Skin of body (tissue), 2 donors: Measurements from ENCODE around the gene OR10V1. TPM values are rescaled to one million over a fixed set of nuclear protein-coding genes. Genes with fewer than 3 reads are reported as not detected.
A peak's percentile ranks its signal among the peaks of the same experiment; 100 is the strongest.

Experiments used
- DNase-seq: peaks from one replicate; lab custom pipeline; 2025; lab: John Stamatoyannopoulos, UW
- total RNA-seq: library from RNA; depleted of rRNA; stranded (reverse); fragments of >200 nt; gene quantifications from one replicate; pipeline ENCODE4 v1.2.3, GENCODE V29; 2014

Gene OR10V1, protein sequence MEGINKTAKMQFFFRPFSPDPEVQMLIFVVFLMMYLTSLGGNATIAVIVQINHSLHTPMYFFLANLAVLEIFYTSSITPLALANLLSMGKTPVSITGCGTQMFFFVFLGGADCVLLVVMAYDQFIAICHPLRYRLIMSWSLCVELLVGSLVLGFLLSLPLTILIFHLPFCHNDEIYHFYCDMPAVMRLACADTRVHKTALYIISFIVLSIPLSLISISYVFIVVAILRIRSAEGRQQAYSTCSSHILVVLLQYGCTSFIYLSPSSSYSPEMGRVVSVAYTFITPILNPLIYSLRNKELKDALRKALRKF
- total RNA-seq = not detected

DNA sequence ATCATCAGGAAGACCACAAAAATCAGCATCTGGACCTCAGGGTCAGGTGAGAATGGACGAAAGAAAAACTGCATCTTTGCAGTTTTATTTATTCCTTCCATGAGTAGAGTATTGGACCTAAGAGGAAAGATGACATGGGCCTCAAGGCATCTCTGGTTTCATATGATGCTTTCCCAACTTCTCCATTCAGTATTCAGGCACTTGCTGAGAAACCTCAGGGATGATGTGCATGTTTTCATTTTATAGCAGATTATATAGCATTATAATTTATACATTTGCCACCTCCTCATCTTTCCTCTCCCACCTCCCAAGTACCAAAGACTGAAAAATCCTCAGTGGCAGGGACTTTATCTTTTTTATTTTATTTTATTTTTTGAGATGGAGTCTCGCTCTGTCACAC, at the start of gene OR10V1:
Gene OR10V1, minus strand, starts transcription at position 101 of the 400 bp plus-strand sequence. Its CDS starts 0 bp downstream, at position 101.
- DNase-seq = no peak

DNA sequence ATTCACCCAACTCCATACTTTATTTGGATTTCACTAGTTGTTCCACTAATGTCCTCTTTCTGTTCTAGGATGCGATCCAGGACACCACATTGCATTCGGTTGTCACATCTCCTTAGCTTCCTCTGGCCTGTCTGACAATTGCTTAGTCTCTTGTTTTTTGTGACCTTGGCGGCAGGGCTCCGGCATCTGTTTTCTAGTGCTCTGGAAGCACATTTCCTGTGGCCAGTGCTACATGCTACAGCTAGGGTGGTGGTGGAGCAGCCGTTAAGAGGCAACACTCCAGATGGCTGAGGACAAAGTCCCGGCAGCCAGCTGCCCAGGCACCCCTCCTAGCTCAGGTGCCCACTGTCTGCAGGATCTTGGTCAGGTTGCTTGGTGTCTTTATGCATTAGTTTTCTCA, 48.3 kb upstream of the OR10V1 start:
- no peak for DNase-seq

DNA sequence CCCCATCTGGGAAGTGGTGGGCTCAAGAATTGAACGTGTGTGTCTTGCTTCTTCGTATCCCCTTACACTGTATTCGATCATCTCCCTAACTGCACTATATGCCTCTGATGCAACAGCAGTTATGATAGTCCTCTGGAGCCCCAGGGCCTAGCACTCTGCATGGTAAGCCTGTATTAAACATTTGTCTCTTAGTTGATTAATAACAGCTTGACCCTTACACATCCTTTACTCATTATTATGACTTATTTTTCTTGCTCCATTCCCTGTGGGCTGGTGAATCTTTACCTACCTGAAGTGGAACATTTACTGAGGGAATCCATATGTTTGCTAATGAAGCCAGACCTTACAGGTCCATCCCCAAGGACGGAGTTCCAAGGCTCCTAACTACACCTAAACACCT, 47.1 kb upstream of the OR10V1 start:
- no peak for DNase-seq

DNA sequence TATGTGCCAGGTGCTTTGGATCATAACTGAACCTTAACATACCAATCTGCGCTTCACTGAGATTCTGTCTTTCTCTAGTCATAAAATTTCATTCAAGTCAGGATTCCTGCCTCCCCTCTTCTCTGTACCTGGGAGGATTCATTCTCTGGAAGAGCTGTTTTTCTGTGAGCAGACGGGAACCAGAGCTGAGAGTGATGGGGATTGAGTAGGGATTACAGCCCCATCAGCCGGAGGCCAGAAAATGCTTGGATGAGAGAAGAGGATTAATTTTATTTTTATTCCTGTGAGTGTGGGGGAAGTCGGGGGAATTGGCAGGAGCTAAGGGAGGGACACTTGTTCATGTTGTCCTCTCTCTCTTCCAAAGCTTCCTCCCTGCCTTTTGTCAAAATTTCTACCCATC, 46.3 kb upstream of the OR10V1 start:
- no peak for DNase-seq

DNA sequence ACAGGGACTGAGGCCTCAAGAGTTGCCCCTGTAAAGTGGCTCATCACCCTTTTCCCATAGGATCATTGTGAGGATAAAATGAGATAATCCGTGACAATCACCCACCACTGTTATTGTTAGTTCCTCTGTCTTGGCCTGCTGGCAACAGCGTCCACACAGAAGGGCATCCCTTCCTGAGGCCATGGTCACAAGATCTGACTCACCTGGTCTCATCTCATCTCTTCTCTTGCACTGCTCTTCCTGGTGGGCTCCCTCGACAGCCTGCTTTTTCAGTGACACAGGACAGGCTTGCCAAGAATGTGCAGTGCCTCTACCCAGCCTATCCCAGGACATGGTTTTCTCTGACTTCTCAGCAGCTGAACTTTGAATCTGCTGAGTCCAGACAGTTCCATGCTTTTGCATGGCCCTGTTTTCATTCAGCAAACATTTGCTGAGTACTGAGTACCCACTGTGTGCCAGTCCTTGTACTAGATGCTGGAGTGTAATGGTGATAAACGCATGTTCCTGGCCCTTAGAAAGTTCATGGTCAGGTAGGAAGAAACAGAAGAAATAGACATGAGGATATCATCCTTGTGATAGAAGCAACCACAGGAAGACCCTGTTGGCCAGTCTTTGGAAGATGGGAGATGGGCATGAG, 44.9 kb upstream of the OR10V1 start:
- no peak for DNase-seq

DNA sequence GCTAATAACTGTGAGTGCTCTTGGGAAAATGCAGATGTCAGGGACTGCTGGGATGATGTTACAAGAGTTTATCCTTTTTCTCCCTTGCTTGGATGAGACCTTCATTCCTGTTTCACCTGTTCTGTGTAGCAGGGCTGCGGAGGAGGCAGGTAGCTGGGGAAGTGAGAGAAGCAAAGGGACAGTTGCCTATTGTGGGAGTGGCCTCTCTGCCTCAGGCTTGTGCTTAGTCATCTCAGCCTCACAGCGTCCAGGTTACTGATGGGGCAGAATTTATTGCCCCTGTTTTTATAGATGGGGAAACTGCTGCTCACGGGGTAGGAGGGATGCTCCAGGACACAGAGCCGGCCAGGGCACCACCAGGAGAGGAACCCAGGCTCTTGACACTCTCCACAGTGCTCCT, 43.2 kb upstream of the OR10V1 start:
- DNase-seq = no peak

DNA sequence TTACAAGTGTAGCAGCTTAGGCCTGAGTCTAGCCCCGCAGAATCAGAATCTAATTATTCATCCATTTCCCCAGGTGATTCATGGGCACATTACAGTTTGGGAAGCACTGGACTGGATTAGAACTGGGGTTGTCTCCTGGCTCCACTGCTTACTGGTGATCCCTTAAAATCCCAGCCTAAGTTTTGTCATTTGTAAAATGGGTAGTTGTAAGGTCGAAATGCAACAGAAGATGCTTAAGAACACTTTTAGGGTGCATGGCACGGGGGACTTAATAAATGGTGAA, 42.9 kb upstream of the OR10V1 start:
- no peak for DNase-seq

DNA sequence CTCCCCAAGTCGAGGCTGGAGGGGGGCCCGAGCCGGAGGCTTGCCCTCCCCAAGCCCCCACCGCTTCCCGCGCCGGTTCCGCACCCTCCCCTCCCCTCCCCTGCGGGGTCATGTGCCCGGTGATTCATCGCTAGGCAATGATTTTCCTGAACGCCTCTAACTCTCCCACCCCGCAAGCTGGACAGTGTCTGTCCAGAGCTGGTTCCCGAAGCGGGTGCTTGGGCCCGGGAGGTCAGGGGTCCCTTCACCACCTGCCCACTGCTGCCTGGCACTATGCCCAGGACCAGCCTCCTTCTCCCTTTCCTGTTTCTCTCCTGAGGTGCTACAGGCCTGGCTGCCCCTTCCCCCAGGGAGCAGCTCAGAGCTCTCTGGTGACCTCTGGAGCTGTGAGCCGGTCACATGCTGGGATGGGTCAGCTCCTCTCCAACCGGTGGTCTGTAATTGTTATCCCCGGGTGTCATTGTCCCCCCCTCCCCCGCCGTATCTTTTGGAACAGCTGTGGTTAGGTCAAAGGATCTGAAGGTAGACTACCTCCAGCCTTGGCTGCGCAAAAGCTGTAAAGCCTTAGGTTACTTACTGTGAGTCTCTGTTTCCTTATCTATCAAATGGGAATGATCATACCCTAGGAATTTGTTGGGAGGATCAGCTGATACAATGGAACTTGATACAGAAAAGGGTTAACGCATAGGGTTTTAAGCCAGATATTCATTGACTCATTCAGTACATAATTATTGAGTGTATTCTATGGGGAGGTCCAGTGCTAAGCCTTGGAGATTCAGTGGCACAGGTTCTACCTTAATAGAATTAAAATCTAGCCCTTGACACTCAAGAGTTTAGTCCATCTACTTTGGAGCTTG, 42.3 kb upstream of the OR10V1 start:
- DNase-seq = no peak

DNA sequence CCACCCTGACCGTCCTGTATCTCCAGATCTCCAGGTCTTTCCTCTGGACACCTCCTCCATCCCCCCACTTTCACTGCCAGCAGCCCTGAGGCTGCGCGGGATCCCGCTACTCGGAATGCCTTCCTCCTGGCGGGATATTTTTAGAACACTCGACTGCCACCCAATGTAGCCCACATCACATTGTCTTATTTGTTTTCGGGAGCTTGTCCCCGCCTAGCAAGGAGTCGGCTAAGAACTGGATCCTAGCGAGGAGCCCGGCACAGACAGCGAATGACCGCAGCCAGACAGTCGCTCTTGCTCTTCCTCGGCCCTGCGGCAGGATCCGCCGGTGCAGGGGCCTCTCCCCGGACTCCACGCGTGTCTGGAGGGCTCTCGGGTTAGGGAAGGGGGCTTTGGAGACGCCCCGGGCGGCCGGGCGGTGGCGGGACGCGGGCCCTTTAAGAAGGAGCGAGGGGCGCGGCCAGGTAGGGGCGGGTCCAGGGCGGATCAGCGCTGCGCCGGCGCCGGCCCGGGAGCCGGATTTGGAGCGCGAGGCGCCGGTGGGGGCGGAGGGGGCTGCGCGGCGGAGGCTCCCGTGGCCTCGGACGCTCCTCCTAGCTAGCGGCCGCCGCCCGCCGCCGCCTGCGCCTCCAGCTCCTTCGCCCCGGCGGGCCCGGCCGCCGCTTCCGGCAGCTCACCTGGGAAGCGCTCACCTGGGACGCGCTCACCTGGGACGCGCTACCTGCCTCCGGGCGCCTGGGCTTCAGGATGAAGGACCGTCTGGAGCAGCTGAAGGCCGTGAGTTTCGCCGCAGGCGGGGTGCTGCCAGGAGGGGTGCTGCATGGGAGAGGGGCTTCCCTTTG, 41.4 kb upstream of the OR10V1 start, which contains the start of gene STX3:
Gene STX3, plus strand, starts transcription at position 518 of the 842 bp plus-strand sequence. Its CDS starts 230 bp downstream, at position 748.
- DNase-seq = no peak

DNA sequence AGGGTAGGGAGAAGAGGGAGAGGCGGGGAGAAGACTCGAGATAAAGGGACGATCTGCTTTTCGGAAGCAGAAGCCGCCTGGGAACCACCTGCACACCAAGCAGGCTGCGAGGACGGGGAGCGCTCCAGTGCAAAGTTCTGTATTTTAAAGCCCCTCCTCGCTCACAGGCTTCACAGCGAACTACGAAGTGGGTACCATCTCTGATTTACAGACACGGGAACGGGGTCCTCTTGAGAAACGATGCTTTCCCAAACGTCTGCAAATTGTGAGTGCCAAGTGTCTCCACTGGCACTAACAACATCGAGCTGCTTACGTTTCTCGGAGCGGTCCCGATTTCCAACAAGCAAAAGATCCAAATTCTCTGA, 40.8 kb upstream of the OR10V1 start:
- no peak for DNase-seq

DNA sequence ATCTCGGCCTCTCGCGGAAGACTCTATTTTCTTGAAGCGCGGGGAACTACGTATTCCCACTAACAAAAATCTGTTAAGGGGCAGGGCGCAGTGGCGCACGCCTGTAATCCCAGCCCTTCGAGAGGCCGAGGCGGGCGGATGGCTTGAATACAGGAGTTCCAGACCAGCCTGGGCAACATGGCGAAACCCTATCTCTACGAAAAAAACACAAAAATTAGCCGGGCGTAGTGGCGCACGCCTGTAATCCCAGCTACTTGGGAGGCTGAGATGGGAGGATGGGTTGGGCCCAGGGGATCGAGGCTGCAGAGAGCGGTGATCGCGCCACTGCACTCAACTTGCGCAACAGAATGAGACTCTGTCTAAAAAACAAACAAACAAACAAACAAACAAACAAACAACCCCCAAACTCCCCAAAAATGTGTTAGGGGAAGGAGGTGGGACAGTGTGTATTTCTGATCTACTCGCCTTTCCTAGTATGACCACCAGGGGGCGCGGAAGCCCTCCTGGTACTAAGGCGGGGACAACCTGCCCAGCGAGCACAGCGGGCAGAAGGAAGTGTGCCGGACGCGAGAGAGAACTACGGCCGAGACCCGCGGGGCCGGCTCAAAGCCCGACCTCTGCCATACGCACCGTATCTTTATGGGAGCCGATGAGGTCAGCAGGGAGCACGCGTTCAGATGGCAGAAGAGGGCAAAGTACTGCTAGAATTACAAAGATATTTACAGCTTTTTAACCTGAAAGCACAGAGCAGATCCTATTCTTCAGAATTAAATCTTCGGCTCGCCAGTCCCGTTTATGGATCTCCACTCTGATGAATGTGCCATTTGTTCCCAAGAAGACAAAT, 40.2 kb upstream of the OR10V1 start:
- peak; percentile 24 for DNase-seq

DNA sequence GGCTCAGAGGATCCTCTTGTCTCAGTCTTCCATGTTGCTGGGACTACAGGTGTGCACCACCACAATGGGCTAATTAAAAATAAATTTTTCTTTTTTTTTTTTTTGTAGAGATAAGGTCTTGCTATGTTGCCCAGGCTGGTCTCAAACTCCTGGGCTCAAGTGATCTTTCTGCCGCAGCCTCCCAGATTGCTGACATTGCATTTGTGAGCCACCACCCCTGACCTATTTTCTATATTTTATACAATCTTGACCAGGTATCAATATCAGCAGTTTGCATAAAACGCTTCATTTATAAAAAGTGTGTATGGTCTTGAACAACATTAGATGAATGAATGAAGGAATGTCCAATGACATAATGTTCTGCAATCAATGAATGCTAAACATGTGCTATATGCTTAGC, 32.5 kb upstream of the OR10V1 start:
- no peak for DNase-seq

DNA sequence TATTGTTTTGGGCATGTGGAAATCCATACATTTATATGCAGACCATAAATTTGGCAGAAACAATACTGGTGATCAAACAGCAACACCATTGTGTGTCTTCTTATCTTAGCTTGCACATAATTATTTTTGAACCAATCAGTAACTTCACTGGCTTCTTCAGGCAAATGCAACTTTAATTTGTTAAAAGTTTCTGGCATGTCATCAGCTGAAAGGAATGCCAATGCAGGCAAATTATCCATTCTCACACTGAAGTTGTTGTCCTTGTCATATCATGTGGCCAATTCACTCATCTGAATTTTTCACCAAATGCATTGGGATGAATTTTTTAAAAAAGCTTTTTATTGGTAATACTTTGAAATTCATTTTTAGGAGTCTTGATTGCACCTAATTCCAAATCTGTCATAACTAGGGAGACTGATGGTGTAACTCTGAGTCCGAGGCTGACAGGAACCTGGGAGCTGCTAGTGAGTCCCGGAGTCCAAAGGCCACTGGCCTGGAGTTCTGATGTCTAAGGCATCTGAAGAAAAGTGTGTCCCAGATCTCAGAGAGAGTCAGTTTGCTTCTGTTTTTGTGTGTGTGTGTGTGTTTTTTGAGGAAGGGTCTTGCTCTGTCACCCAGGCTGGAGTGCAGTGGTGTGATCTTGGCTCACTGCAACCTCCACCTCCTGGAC, 17.4 kb upstream of the OR10V1 start:
- DNase-seq = no peak

DNA sequence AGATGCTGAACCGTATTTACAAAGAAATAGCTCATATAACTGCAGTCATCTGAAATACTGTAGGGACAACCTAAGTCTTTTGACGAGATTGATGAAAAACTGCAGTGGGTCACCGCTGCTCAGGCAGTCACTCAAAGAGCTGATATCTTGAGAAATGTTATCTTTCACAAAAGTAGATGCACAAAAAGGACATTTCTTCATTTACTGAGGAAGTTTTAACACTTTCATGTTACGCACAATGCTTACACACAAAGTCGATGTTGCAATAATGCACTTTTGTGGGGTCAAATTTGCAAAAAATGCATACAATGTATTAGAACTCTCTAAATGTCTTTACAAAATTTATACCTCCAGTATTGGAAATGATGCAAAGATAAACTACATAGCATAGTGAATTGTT, 16.2 kb upstream of the OR10V1 start:
- no peak for DNase-seq

DNA sequence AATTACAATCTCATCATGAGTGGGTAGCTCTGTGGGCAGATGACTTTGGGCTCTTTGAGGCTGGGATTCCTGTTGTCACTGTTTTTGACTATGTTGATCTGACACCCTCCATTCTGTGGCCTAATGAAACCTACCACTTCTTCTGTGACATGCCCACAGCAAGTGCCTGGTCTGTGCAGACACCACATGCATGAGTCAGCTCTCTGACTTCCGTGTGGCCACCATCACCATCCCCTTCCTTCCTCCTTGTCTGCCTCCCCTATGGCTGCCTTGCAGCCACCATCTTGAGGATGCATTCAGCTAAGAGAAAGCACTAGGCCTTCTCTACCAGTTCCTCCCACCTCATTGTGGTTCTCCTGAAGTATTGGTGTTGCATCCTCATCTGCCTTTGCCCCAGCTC, 15.3 kb upstream of the OR10V1 start:
- no peak for DNase-seq

DNA sequence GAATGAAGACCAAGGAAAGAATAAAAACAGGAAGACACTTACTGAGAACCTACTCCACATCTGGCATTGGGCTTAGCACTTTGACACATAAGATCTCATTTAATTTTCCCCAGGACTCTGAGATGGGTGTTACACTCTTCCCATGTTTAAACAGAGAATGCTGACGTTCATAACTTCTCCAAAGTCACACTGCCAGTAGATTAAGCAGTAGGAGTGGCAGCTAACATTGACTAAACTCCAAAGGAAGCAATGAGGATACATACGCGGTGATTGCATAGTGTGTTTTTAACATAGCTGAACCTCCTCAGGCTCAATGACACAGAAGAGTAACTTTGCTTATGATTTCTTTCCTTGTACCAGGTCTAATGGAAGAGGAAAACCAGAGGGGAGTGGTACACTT, 14.5 kb upstream of the OR10V1 start:
- DNase-seq = no peak

DNA sequence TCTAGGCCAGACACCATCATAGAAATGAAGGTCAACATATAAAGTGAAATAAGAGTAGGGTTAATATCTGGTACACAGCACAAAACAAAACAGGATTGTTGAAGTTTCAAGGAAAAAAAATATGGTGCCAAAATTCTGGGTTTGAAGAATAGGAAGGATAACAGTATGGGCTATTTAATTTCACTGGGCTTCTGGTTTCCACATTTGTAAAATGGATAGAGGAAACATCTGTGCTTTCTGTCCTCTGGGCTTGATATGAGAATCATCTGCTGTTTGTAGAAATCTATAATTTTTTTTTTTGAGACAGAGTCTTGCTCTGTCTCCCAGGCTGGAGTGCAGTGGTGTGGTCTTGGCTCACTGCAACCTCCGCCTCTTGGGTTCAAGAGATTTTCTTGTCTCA, 13.8 kb upstream of the OR10V1 start:
- no peak for DNase-seq

DNA sequence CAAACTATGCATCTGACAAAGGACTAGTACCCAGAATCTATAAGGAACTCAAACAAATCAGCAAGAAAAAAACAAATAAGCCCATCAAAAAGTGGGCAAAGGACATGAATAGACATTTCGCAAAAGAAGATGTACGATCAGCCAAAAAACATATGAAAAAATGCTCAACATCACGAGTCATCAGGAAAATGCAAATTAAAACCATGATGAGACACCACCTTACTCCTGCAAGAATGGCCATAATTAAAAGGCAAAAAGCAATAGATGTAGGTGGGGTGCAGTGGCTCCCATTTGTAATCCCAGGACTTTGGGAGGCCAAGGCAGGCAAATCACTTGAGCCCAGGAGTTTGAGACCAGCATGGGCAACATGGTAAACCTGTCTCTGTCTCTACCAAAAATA, 10.4 kb upstream of the OR10V1 start:
- DNase-seq = no peak

DNA sequence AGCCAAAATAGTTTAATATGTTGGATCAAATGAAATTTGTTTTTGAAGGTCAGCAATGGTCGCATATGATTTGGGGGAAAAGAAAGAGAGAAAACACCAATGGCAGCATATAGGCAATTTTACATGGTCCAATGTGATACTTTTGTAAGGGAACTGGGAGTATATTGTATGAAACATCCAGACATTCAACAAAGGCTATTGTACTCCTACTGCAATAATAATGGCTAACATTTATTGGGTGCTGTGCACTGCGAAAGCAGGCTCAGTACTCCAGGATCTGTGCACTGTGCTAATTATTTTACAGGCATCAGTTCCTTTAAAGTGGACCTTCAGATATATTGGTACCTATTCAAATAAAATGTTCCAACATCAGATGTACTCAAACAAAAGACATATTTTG, 5.9 kb upstream of the OR10V1 start:
- no peak for DNase-seq

DNA sequence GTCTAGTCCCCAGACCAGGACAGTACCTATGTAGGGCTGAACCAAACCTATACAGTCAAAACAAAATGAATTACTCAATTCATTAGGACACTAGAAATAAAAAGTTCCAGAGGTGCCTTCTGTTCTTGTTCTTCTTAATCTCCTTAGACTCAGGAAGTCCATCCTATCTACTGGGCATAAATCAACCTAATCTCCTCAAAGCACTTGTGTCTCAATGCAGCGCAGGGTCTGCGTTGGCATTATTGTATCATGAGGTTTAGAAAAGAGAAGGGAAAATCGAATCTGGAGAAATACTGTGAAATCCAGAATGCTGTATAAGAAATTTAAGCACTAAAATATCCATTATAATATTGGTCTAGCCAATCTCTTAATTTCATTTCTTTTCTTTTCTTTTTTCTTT, 2.4 kb upstream of the OR10V1 start:
- DNase-seq = no peak
